ENCODE measurements around the gene CCL21.

The CCL21 gene

GRCh38 chr9:34669809-34670562 lies 40.0 kb downstream of the CCL21 start:
- no peak for DNase-seq (ENCODE audit: low spot score)

- peak; percentile 97 for DNase-seq (ENCODE audit: low spot score)
Measured at GRCh38 chr9:34665381-34666250, 44.3 kb downstream of the CCL21 start.

- no peak for DNase-seq (ENCODE audit: low spot score)
Measured at GRCh38 chr9:34665067-34665380, 44.9 kb downstream of the CCL21 start.

- peak; percentile 81 for DNase-seq (ENCODE audit: low spot score)
Measured at GRCh38 chr9:34664281-34665066, 45.5 kb downstream of the CCL21 start.

GRCh38 chr9:34663303-34663605 lies 46.7 kb downstream of the CCL21 start:
- no peak for DNase-seq (ENCODE audit: low spot score)

- DNase-seq (ENCODE audit: low spot score) = no peak
Measured at GRCh38 chr9:34662526-34663302, 47.2 kb downstream of the CCL21 start, which contains the start of gene CCL27. Gene CCL27, minus strand, starts transcription at chr9:34662657. Its CDS starts 24 bp downstream, at chr9:34662633.

- DNase-seq (ENCODE audit: low spot score) = no peak
Measured at GRCh38 chr9:34659592-34660253, 50.2 kb downstream of the CCL21 start.
